Measurements from ENCODE around the gene GOLGA8Q.
"Not testable (repeated sequence)": the region's sequence is repeated elsewhere in the genome, so short reads cannot be mapped to it uniquely, and the experiment has no call there.

GOLGA8Q gene

GRCh38 chr15:30551750-30552149, at the start of gene GOLGA8Q:
Gene GOLGA8Q (plus strand): TSS chr15:30552050. CDS start chr15:30552078, 28 bp downstream.
- not testable (repeated sequence) for DNase-seq

- DNase-seq = not testable (repeated sequence)
Observed at GRCh38 chr15:30502904-30503781, 48.7 kb upstream of the GOLGA8Q start.

DNA sequence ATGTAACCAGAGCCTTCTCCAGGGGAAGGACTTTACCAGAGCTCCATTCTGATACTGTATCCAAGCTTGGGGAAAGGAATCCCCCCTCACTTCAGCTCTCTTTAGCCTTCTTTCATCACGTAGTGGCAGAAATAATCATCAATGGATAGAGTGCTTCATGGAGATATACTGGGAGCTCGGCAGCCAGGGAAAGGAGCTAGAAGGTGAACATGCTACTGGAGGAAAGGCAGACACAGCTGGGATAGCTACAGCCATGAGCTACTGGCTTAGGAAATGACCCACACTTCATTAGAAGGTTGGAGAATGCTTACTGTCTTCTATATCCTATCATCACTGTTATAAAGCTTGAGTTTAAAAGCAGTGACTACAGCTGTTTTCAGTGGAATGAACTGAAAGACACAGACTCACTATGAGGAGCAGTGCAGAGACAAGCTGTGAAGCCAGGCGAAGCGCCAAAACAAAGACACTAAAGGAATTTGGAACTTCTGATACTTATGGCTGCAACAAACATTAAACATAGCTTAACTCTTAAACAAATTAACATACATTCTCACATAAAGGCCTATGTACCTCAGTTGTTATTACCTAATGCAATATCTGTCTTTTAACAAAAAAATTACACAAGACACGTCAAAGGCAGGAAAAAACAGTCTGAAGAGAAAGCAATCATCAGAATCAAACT, 47.5 kb upstream of the GOLGA8Q start:
- DNase-seq = not testable (repeated sequence)

GRCh38 chr15:30514545-30514944, 37.3 kb upstream of the GOLGA8Q start:
- DNase-seq = not testable (repeated sequence)

DNA sequence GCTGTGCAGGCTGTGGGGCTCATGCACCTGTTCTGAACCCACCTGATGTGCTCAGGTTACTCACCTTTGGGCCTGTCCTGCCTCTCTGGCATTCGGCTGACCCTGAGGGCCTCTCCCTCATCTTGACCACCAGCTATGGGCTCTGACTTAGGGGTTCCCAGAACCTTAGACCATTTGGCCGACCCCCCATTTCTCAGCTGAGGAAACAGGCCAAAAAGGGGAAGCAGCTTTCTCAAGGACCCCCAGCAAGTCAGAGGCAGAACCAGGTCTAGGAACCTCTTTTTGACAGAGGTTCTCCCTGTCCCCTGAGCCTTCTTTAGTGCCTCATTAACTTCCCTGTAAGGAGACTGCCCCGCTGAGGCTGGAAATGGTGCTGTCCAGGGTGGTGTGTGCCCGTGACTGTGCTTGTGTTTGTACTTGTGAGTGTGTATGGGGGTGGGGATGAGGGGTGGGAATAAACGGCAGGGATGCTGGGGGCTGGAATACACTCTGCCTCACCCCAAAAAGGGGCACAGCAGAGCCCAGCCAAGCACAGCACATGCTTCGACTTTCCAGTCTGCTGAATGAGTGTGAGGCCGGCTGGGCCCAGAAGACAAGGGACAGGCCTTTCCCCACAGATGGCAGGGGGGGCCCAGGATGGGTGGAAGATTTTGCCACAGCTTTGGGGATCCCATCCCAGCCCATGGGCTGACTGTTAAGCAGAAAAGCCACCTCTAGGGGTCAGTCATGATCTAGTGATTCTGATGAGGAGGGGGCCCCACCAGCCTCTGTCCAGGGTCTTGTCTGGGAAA, 28.2 kb upstream of the GOLGA8Q start:
- not testable (repeated sequence) for DNase-seq

DNA sequence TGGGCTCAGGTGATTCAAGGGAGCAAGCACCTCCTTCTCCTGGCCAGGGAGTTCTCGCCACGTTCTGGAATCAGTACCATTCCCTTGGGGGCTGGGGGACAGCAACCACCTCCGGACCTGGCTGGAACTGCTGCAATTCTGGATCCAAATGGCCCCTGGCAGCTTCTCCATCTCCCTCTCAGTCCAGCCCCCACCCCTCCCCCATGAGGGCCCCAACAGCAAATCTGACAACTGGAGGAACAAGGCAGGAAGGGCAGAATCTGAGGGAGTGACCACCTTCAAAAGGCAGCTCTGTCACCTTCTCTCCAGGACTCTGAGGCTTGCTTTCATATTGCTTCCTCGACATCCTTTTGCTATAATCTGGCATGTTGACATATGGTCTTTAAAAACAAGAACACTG, 25.9 kb upstream of the GOLGA8Q start:
- not testable (repeated sequence) for DNase-seq

DNA sequence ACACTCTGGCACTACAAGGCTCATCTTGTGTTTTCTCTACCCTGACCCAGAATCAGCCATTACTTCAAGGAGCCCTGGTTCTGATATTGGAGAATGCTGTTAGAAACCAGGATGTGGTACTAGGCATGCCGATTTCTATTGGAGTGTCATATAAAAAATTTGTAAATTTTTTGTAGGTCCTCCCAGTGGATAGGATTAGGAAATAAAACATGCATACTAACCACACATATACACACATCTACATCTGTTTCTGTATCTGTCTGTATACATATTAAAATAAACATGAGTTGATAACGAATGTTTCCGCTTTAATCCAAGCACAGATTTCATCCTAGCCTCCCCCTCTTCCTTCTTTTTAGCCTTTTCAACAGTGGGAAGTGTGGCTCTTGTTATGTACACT, 22.8 kb upstream of the GOLGA8Q start:
- not testable (repeated sequence) for DNase-seq

- not testable (repeated sequence) for DNase-seq
Observed at GRCh38 chr15:30566949-30567348, 15.1 kb downstream of the GOLGA8Q start.

DNA sequence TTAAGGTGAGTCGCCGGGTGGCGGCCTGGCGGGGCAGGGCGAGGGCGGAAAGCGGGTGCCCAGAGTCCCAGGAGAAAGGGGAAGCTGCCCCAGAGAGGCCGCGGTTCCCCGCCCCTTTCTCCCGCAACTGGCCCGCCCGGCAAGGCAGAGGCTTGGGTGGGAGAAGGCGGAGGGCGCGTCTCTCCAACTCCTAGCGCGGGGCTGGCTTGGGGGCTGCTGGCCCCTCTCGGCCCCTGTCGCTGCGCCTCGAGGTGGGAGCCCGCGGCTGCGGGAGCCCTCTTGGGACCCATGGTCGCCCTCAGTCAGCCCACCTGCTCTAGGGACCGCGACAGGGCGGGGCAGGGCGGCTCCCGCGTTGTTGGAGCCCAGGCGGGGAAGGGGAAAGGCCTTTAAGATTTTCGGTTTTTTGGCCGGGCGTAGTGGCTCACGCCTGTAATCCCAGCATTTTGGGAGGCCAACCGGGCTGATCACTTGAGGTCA, 21.2 kb downstream of the GOLGA8Q start:
- not testable (repeated sequence) for DNase-seq

DNA sequence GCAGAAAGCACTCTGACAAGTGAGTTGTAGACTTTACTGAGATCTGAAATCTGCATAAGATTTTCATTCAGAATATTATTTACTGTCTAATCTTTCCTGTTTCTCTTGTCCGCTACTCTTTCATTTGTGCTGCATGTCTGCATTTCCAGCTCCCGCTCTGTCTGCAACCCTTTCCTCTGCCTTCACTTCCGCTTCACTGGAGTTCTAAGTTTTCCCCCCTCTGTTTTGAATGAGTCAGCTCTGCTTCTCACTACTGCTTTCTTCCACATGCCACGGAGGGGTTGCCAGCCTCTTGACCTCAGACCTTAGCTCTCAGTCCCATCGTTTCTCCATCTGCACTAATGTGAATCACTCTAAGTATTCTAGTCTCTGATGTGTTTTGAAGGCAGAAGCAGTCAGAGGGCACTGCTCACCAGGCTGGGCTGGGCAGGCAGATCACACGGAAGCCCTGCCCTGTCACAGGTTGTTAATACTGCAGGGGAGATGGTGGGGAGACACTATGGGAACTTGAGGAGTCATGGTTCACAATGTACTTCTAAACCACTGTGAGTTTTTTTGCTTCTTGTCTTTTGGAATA, 27.6 kb downstream of the GOLGA8Q start:
- not testable (repeated sequence) for DNase-seq

- not testable (repeated sequence) for DNase-seq
Observed at GRCh38 chr15:30580716-30581115, 28.9 kb downstream of the GOLGA8Q start.

DNA sequence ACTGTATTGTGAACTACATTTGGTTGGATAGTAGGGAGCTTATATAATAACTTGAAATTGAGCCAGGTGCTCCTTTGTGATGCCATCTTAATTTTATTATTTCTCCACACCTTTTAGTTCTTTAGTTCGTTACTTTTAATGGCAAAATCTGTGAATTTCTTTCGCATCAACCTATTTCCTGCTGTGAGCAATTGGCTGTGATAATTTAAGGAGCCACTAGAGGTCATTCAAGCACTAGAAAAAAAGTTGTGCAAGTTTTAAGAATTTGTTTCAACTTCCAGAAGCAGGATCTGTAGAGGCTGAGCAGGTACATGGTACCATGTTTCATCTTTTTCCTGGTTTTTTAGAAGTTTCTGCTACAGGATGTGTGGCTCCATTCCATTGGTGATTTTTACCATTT, 47.1 kb downstream of the GOLGA8Q start:
- not testable (repeated sequence) for DNase-seq

DNA sequence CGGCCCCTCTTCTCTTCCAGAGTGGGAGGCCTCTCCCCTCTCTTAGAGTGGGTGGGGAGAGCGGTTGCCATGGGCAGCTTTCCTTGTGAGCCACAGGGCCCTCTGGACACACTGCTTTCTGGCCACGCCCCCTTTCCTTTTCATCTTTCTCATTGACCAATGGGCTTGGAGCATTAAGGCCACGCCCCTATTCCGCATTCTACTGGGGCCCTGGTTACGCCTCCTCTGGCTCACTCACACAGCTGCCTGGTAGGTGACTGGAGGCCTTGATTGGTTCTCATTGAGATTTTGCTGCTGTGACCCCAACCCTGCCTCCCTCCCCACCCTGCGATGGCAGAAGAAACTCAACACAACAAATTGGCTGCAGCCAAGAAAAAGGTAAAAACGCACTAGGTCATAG, 51.9 kb downstream of the GOLGA8Q start, which contains the start of gene GOLGA8H:
GOLGA8H (plus strand) TSS at position 233 of the 400 bp plus-strand sequence; CDS start at position 331, 98 bp downstream.
- DNase-seq = not testable (repeated sequence)

Data from activated CD4-positive, alpha-beta T cell treated with anti-CD3 and anti-CD28 coated beads, Interleukin-2, amount 50 U/mL, for 16 hours (primary cell).